GM11168 (cell line): ENCODE results near the gene REG1B.
"Not testable (repeated sequence)": the region's sequence is repeated elsewhere in the genome, so short reads cannot be mapped to it uniquely, and the experiment has no call there.

Source experiments
- in situ Hi-C: fragments of 300-500 bp; cut with MboI; formaldehyde crosslinking; loops from one replicate; pipeline ENCODE4 v1.12.0; 2022; ENCODE audit warnings: low sequenced_read_pairs; ENCODE audit not compliant: unreplicated experiment

Gene REG1B

GRCh38 chr2:79085382-79085781 lies 2.4 kb downstream of the REG1B start:
- in situ Hi-C loops = no loop called here

- in situ Hi-C loops = no loop called here
Observed at GRCh38 chr2:79084495-79085135, 3.2 kb downstream of the REG1B start.

- in situ Hi-C loops = no loop called here
Observed at GRCh38 chr2:79083597-79084251, 4.1 kb downstream of the REG1B start.

GRCh38 chr2:79082987-79083386 lies 4.8 kb downstream of the REG1B start:
- in situ Hi-C loops = no loop called here

GRCh38 chr2:79071078-79071477 lies 16.7 kb downstream of the REG1B start:
- in situ Hi-C loops = no loop called here

- in situ Hi-C loops = no loop called here
Observed at GRCh38 chr2:79065201-79065600, 22.6 kb downstream of the REG1B start.

- in situ Hi-C loops = not testable (repeated sequence)
Observed at GRCh38 chr2:79054769-79055168, 33.0 kb downstream of the REG1B start.

GRCh38 chr2:79053486-79053885 lies 34.3 kb downstream of the REG1B start:
- in situ Hi-C loops = not testable (repeated sequence)

- in situ Hi-C loops = no loop called here
Observed at GRCh38 chr2:79041032-79041448, 46.8 kb downstream of the REG1B start.

GRCh38 chr2:79039944-79040343 lies 47.8 kb downstream of the REG1B start:
- in situ Hi-C loops = no loop called here
